AG04450 (cell line): ENCODE results near the gene ZCWPW2. TPM values are rescaled to one million over a fixed set of nuclear protein-coding genes. Genes with fewer than 3 reads are reported as not detected.

Source experiments
- CTCF ChIA-PET: fragments of 300-600, 350-600 bp; formaldehyde crosslinking; extraction: SDS; loops from one replicate; lab custom pipeline; 2022; ENCODE audit warnings: antibody characterized with exemption, inconsistent platforms; lab: Charles Lee
- POLR2A ChIA-PET: fragments of 350-600 bp; formaldehyde crosslinking; extraction: SDS; loops from one replicate; lab custom pipeline; 2021; ENCODE audit warnings: antibody characterized with exemption, inconsistent platforms; lab: Yijun Ruan, JAX
- DNase-seq: peaks from one replicate; pipeline ENCODE4 v3.0.0-alpha.2; 2011; ENCODE audit warnings: low read depth, low spot score
- H3K27ac ChIP-seq: one replicate; pipeline ENCODE4 v1.5.1; 2012; ENCODE audit warnings: low read depth, low read length, control low read depth
- H3K27me3 ChIP-seq: one replicate; pipeline ENCODE4 v1.6.0; 2012; ENCODE audit warnings: low read length; ENCODE audit not compliant: control insufficient read depth, insufficient read depth
- H3K4me3 ChIP-seq: 2 replicates; pipeline ENCODE4 v1.5.1; 2011; ENCODE audit warnings: mild to moderate bottlenecking, low read depth, low read length, control low read depth
- H3K9me3 ChIP-seq: 2 replicates; pipeline ENCODE4 v1.5.1; 2012; ENCODE audit warnings: low read length; ENCODE audit not compliant: control insufficient read depth, insufficient read depth
- polyA plus RNA-seq: library from polyadenylated mRNA; depleted of rRNA; stranded (reverse); fragments of >200 nt; gene quantifications from 2 replicates; pipeline ENCODE4 v1.2.3, GENCODE V29; 2011; rRNA removed
- TF ChIP-seq, protein P1 (sequence below): IDR thresholded peaks from 2 replicates; pipeline ENCODE4 v1.5.1; 2011; ENCODE audit warnings: low read depth, low read length, control low read depth, inconsistent platforms

ZCWPW2 gene
- polyA plus RNA-seq, 1 experiment: 0.76 TPM

DNA sequence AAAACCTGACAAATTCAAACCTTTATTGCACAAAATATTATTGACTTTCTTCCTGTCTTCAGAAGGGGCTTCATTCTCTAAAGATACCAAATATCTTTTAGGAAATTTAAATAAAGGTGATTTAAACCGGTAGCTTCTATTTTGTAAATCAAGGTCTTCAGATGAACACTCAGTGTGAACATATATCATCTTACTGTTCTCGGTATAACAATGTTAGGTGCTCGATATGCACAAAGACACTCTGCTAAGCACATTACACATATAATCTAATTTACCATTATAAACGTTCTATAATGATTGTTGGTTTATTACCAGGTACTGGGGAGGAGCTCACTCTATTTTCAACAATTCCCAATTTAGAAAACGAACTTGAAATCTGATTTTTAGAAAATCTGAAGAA, 225.5 kb downstream of the ZCWPW2 start:
- no peak for DNase-seq
- Histone ChIP-seq H3K27me3 (peaks cover 36% of the 10 kb centered on the region), H3K9me3 (no peaks in the 10 kb centered on the region), H3K4me3 (no peak overlapping the region), H3K27ac (no peak overlapping the region)
- POLR2A ChIA-PET: no interaction called here
- TF ChIP-seq, protein P1, sequence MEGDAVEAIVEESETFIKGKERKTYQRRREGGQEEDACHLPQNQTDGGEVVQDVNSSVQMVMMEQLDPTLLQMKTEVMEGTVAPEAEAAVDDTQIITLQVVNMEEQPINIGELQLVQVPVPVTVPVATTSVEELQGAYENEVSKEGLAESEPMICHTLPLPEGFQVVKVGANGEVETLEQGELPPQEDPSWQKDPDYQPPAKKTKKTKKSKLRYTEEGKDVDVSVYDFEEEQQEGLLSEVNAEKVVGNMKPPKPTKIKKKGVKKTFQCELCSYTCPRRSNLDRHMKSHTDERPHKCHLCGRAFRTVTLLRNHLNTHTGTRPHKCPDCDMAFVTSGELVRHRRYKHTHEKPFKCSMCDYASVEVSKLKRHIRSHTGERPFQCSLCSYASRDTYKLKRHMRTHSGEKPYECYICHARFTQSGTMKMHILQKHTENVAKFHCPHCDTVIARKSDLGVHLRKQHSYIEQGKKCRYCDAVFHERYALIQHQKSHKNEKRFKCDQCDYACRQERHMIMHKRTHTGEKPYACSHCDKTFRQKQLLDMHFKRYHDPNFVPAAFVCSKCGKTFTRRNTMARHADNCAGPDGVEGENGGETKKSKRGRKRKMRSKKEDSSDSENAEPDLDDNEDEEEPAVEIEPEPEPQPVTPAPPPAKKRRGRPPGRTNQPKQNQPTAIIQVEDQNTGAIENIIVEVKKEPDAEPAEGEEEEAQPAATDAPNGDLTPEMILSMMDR: no peak
- CTCF ChIA-PET: no interaction called here

DNA sequence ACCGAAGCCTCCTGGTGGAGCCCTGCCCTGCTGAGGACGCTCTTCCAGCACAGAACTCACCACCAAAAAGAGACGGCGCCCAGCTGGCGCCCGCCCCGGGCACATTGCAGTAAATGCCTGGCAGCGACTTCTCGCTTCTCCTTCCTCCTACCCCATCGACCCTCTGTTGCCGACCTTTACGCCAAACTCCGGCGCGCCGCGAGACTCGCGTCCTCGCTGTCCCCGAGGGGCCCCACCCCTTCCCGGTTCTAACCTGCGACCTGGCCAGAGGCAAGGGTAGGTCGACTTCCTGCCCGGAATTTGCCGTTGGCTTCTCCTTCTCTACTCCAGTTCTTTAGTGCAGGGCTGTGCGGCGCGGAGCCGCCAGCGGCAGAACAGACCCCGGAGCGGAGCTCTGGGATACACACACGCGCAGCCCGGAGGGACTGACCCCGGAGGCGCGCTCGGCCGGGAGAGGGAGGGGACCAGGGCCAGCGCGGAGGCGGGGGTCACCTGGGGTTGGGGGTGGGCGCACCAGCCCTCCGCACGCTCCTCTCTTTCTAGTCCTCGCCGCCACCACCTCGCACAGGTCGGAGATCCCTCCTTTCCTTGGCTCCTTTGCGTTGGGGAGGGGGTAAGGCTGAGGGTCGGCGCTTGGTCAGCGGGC, 226.7 kb downstream of the ZCWPW2 start:
- TF ChIP-seq, protein P1: no peak
- ChIA-PET POLR2A (no interaction called here), CTCF (no interaction called here)
- DNase-seq: no peak
- Histone ChIP-seq H3K4me3 (no peak overlapping the region), H3K27ac (no peak overlapping the region), H3K27me3 (peaks cover 36% of the 10 kb centered on the region), H3K9me3 (no peaks in the 10 kb centered on the region)

Other genes starting within 250 kb of the ZCWPW2 start
- 21.7 and 30.3 TPM in 2 replicates for gene CMC1, start 107.1 kb upstream of the ZCWPW2 start, polyA plus RNA-seq
- gene AZI2, start 103 bp downstream of the ZCWPW2 start, polyA plus RNA-seq: 119 and 164 TPM in 2 replicates